GM19467 (cell line): ENCODE data around the gene ECHS1.

Experiments
- ATAC-seq: cut with Tn5 transposase; IDR thresholded peaks from one replicate; pipeline ENCODE4 v1.9.1; 2021; ENCODE audit warnings: mild to moderate bottlenecking, moderate library complexity; ENCODE audit not compliant: unreplicated experiment

The ECHS1 gene

DNA sequence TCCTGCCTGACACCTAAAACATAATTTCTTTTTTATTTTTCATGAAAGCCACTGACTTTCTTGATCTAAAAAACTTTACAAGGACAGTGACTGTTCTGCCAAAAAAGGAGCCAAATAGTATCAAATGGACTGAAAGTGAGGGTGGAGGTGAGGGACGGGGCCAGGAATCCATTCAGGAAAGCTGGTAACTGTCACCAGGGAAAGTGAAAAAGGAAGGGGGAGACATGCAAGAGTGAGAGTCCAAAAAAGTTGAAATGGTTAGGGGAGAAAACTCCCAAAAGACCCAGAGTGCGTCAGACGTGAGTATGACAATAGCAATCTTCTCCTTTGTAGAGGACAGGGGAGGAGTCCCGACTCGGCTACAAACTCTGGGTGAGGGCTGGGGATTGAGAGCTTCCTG lies 28.9 kb downstream of the ECHS1 start:
- ATAC-seq, result no peak

DNA sequence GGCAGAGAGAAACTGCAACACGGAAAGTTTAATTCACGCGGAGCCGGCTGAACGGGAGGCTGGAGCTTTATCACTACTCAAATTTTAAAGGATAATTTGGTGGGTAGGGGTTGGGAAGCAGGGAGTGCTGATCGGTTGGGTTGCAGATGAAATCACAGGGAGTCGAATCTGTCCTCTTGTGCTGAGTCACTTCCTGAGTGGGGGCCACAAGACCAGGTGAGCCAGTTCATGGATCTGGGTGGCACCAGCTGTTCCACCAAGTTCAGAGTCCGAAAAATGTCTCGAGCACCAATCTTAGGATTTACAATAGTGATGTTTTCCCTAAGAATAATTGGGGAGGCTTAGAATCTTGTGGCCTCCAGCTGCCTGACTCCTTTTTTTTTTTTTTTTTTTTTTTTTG lies 29.6 kb downstream of the ECHS1 start:
- ATAC-seq, result no peak

DNA sequence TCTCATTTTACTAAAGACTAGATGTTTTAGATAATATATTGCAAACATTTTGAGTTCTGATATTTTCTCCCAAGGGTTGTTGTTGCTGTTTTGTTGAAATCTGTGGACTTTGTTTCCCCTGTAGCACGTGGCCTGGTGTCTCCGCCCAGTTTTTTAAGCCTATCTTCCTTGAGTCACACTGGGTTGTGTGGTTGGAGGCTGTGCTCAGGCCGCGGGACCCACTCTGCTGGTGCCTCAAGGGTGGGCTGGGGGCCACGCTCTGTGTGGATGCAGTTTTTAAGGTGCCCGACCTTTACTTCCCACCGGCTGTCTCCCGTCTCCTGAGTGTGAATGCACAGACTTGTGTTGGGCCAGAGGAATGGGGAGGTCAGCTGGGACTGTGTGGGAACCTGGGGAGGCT lies 30.2 kb downstream of the ECHS1 start:
- ATAC-seq, result no peak

DNA sequence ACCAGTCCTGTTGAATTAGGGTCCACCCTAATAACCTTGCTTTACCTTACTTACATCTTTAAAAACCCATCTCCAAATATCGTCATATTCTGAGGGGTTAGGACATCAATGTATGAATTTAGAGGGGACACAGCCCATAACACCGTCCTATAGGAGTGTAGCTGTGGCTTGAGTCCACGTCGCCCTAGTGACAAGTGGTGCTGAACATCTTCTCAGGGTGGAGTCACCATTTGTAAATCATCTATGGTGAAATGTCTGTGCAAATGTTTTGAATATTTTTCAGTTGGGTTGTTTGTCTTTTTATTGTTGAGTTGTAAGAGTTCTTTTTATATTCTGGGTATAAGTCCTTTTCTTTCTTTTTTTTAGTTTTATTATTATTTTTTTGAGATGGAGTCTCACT lies 31.2 kb downstream of the ECHS1 start:
- ATAC-seq, result no peak

DNA sequence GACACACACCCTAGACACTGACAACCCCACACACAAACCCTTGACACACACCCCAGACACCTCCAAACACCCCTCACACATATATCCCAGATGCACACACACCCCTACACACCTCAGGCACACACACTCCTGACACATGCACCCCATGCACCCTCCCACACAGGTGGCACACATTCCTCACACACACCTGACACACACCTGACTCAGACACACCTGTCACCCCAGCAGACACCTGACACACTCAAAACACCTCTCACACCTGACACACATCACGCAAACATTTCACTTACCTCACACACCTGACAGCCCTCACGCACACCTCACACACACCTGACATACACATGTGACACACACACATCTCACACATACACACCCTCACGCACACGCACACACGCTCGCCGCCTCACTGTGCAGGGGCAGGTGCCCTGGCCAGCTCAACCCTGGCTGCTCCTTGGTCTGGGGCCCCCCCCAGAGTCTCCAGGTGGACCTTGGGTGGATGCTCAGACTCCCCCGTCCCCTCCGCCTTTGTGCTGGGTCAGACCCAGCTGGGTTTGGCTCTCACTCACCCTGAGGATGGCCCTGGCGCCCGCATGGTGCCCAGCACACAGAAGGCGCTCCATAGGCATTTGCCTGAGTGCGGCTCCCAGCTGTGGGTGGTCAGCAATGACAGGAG lies 33.3 kb downstream of the ECHS1 start:
- no peak for ATAC-seq

DNA sequence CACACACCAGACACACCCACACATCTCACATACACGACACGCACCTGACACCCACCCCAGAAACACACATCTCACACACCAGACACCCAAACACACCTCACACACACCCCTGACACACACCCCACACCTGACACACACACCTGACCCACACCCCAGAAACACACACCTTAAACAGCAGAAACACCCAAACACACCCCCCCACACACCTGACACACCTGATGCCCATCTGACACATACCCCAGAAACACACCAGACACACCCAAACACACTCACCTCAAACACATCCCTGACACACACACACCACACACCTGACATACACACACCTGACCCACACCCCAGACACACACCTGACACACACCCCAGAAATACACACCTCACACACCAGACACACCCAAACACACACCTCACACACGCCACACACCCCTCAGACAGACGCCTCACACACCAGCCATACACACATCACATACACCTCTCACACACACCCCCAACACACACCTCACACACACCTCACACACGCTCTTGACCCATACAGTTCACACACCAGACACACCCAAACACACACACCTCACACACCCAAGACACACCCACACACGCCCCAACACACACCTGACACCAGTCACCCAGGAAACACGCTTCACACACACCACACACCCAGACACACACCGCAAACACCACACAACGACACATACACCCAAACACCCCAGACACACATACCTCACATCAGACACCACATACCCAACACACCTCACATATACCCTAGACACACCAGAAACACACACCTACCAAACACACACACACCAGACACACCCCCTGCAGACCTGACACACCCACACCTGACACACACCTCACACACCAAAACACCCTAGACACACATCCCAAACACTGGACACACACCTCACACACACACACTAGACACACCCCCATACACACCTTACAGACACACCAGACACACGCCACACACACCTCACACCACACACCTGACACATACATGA lies 34.8 kb downstream of the ECHS1 start:
- no peak for ATAC-seq

DNA sequence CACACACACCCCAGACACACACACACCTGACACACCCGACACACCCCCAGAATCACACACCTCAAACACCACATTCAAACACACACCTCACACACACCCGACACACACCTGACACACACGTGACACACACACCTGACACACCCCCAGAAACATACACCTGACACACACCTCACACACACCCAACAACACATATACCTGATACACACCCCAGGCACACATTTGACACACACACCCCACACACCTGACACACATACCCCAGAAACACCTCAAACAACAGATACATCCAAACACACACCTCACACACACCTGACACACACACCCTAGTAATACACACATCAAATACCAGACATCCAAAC lies 35.8 kb downstream of the ECHS1 start:
- ATAC-seq, result no peak

DNA sequence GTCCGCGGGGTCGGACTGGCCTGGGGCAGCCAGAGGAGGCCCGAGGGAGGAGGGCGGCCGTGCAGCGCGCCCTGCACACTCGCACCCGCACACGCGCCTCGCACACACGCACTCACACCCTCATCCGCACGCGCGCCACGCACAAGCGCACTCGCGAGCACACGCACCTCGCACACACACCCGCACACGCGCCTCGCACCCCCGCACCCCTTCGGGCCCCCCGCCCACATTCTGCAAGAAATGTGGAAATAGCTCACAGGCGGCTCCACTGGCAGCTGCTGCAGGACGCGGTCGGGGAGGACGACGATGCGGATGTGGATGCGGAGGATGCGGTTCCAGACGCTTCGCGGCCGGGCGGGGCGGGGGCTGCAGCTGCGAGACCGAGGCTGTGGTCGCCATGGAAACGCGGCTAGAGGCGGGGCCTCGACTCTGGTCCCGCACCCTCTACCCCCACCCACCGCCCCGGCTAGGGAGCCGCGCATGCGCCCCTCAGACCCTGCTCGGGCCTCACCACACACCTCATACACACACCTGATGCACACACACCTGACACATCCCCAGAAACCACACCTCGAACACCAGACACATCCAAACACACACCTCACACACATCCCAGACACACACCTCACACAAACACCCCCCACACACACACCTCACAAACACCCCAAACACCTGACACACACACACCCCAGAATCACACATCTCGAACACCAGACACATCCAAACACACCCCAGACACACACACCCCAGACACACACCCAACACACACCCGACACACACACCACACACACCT lies 36.4 kb downstream of the ECHS1 start, which contains the start of gene CALY:
TSS of gene CALY (minus strand) at position 320 of the 793 bp plus-strand sequence. CDS start 7,907 bp downstream, outside the sequence.
- no peak for ATAC-seq

DNA sequence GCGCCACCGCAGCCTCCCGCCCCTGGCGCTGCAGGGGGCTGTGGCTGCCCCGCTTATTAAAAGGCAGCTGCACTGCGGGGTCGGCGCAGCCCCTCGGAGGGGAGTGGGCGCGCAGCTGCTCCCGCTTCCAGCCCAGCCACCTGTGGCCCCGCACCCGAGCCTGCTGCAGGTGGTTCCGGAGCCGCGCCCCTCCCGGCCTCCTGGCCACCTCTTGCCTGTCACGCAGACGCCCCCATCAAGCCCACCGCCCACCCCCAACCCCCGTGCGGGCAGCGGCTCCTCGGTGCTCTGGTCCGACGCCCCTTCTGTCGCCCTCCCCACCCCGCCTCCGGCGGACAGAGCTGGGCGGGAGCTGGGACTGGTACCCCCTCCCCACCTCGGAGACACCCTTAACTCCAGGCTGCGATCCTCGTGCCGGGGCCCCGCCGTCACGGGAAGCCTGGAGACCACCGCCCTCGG lies 37.0 kb downstream of the ECHS1 start:
- ATAC-seq, result no peak

DNA sequence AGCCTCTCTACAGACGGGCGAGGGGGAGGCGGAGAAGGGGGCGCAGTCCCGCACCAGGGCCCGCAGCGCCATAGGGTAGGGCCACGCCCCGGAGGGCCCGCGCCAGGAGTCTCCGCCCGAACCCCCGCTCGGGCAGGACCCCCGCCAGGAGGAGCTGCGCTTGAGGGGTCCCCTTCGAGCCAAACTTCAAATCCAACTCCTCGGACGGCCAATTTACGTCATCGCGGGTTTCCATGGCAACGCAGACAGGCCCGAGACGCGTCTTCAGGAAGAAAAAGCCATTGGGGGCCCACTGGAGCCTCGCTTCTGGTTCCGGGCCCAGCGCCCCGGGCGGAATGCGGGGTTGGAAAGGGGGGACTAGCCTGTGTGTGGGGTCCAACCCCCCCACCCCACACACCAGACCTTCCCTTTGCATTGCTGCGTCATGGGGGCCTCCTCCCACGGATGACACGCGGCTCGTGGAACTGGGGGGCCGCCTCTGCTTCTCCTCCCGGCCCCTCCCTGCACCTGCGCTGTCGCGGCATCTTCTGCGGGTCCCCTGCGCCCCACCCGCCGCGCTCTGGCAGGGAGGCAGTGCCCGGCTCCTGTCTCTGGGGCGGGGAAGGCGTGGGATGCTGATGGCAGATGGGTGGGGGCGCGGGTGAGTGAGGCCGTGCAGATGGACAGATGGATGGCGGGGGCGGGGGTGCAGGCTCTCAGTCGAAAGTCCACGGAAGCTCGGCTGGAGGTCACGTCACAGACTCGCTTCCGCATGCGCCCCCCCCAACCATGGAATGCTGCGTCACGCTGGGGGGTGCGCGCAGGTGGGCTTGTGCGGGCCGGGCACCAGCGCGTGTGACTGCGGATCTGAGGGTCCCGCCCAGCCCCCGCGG lies 37.7 kb downstream of the ECHS1 start:
- no peak for ATAC-seq

DNA sequence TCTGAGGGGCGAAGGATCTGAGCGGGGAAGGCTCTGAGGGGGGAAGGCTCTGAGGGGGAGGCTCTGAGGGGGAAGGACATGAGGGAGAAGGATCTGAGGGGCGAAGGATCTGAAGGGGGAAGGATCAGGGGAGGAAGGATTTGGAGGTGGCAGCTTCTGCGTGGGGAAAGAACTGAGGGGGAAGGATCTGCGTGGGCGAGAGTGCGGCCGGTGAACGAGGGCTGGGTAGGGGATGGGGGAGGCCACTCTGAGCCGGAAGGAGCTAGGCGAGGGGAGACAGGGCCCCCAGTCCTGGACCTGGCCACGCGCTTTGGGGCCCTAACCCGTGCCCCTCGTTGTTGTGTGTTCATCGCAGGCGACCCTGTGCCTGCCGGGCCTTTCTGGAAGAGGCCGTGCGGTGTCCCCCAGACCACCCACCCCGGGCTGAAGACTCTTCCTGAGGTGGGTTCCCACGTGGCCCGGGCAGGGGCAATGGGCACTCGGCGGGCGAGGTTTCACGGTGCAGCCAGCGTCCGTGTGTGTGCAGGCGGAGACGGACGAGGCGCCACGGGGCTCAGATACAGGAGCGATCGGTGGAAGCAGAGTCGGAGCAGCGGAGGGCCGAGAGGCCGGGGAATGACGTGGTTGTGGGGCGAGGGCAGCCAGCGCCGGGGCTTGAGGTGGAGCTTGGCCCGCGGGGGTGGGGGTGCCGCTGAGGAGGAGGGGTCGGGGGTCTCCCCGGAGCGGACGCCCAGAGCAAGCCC lies 38.5 kb downstream of the ECHS1 start:
- ATAC-seq, result no peak

DNA sequence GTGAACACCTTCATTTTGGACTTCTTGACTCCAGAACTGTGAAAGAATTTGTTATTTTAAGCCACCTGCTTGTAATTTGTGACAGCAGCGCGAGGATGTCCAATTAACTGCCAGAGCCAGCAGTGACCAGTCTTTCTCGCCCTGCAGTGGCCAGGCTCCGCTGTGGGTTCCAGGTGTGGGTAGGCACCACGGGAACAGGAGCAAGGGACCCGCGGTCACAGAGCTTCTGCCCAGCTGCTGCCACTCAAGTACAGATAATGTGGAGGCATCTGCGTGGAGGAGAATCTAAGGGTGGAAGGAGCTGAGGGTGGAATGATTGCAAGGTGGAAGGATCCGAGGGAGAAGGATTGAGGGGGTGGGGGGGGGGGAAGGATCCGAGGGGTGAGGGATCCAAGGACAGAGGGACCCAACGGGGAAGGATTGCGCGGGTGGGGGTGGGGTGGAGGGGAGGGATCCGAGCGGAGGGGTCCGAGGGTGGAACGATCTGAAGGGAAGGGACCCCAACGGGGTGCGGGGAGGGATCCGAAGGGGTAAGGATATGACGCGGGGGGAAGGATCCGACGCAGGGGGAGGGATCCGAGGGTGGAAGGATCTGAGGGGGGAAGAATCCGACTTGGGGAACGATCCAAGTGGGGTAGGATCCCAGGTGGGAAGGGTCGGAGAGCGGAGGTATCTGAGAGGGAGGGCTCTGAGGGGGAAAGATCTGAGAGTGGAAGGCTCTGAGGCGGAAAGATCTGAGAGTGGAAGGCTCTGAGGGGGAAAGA lies 40.0 kb downstream of the ECHS1 start:
- ATAC-seq, result no peak

DNA sequence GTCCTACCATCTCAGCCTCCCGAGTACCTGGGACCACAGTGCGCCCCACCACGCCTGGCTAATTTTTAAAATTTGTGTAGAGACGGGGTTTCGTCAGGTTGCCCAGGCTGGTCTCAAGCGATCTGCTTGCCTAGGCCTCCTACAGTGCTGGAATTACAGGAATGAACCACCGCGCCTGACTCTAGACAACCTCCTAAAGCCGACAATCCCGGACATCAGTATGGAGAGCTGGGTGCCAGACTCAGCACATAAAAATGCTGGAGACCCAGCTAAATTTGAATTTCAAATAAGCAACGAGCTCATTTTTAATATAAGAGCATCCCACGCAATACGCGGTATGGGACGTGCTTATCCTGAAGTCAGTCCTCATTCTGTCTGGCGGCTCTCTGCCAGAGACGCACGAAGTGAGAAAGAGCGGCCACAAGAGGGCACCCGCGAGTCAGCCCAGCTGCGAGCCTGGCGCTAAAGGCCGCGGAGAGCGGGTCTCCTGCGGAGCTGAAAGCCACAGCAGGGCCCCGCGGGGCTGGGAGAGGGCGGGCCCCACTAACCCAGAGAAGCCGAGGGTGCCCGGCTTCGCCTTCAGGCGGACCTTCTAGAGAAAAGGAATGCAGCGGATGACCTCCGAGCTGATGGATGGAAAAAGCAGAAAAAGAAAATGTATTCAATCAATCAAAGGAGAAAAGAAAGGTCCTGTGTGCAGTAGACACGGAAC lies 43.5 kb downstream of the ECHS1 start:
- peak; percentile 78 for ATAC-seq

DNA sequence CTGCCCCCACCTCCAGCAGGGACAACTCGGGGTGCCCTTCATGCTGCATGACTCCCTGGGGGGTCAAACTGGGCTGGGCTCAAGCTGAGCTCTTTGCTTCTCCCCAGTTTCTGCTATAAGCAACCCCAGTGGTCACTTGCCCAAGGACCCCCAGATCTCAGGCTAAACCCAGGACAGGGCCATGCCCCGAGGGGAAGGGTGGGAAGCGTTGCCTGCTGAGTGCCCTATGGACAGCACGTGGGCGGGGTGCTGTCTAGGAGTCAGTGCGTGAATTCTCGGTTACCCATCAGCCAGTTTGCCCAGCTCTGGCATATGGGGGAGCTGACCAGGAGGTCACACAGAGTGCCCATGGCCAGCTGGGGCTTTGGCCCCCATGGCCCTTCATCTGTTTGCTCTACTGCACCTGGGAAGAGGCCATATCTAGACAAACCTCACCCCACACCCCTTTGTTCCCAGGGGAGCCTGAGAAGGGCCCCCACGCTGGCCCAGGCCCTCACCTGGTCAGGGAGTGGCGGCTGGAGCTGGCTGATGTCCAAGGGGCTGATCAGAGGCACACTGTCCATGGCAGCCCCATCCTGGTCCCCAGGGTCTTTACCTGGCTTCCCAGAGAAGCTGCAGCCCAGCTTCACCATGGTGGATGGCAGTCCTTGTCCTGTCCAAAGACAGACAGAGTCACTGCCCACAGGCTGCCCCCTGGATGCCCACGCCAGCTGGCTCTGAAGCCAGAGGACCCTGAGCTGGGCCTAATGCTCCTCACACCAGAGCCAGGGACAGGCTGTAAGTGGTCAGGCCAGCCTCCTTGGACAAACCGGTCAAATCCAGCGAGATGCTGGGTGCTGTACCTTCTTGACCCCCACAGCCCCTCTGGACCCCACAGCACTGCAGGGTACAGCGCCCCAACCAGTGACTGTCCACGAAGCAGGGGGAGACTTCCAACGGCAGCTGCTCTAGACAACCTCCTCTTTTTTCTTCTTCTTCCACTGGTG lies 44.5 kb downstream of the ECHS1 start:
- no peak for ATAC-seq

DNA sequence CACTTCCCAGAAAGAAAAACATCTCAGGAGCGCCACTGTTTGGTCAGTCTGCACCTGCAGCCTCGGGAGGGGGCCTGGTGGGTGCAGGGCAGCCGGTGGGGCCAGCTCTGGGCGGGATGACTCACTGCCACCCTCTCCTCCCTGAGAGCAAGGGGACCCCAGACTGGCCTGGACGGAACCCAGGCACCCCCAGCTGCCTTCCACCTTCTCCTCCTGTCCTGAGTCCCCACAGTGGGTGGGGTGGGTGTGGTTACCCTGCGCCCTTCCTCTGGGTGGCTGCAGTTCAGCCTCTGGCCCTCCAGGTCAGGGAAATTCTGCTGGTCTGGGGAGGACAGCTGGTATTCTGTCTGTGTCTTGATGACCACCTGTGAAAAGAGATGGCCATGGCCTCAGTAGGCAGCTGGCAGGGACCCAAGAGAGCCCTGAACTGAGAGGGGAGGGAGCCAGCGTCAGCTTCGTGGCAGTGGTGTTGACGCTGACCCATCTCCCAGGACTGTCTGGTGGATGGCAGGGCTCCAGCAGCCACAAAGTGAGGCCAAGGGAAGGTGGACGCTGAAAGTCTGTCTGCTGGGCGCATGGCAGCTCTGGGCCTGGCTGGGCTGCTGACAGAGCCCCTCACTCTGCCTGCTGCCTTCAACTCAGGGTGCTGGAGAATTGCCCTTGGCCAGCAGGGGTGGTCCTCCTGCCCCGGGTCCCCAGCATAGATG lies 45.4 kb downstream of the ECHS1 start:
- ATAC-seq, result no peak
